SK-N-SH (cell line): ENCODE data around the gene CDCP1. TPM values are rescaled to one million over a fixed set of nuclear protein-coding genes. Genes with fewer than 3 reads are reported as not detected.

Experiments used
- CTCF ChIA-PET: fragments of 300-600, 350-600 bp; formaldehyde crosslinking; extraction: SDS; loops from one replicate; lab custom pipeline; 2021; lab: Yijun Ruan, JAX
- POLR2A ChIA-PET: fragments of 350-600 bp; sonication (Branson Sonifier 250); formaldehyde crosslinking; extraction: SDS; loops from one replicate; lab custom pipeline; 2020; ENCODE audit warnings: antibody characterized with exemption, inconsistent platforms; lab: Yijun Ruan, JAX
- DNase-seq: peaks from one replicate; pipeline ENCODE4 v3.0.0; 2012
- H2AFZ ChIP-seq: fragments of 200-600 bp; sonication (generic); 2 replicates; pipeline ENCODE4 v1.8.1; 2016; ENCODE audit warnings: antibody characterized with exemption, mild to moderate bottlenecking, low read depth
- H3F3A ChIP-seq: fragments of 200-600 bp; sonication (generic); replicated peaks from 2 replicates; pipeline ENCODE3; 2016; ENCODE audit warnings: antibody characterized with exemption, mild to moderate bottlenecking; ENCODE audit not compliant: insufficient read depth
- H3K27ac ChIP-seq, 2 experiments: fragments of 200-500 bp in 1 of 2; fragments of 200-600 bp in 1 of 2; sonication (Bioruptor generic) in 1 of 2; sonication (generic), shearing (Covaris generic) in 1 of 2; 2 replicates each; pipeline versions ENCODE4 v1.5.1 to v1.6.1; 2014 to 2016; ENCODE audit warnings: low read depth in 2 of 2, inconsistent platforms in 1 of 2, low read length in 1 of 2, mild to moderate bottlenecking in 1 of 2, mixed read lengths in 1 of 2
- H3K27me3 ChIP-seq: fragments of 200-600 bp; sonication (generic), shearing (Covaris generic); 2 replicates; pipeline ENCODE4 v1.6.1; 2016; ENCODE audit warnings: mixed run types; ENCODE audit not compliant: insufficient read depth
- H3K36me3 ChIP-seq, 2 experiments: fragments of 200-500 bp in 1 of 2; fragments of 200-600 bp in 1 of 2; sonication (Bioruptor generic) in 1 of 2; sonication (generic) in 1 of 2; replicated peaks in 1 of 2; 2 replicates each; pipeline versions ENCODE3 to v1.5.1; 2014 to 2016; ENCODE audit warnings: low read length in 1 of 2, mild to moderate bottlenecking in 1 of 2; ENCODE audit not compliant: insufficient read depth in 2 of 2, control insufficient read depth in 1 of 2
- H3K4me1 ChIP-seq, 2 experiments: fragments of 200-500 bp in 1 of 2; fragments of 200-600 bp in 1 of 2; sonication (Bioruptor generic) in 1 of 2; sonication (generic), shearing (Covaris generic) in 1 of 2; 2 replicates each; pipeline versions ENCODE4 v1.5.1 to v1.6.1; 2014 to 2016; ENCODE audit warnings: low read depth in 1 of 2, low read length in 1 of 2, mixed run types in 1 of 2; ENCODE audit not compliant: insufficient read depth in 2 of 2, control insufficient read depth in 1 of 2
- H3K4me2 ChIP-seq: fragments of 200-600 bp; sonication (generic), shearing (Covaris generic); 2 replicates; pipeline ENCODE4 v1.6.1; 2017; ENCODE audit warnings: mixed run types
- H3K4me3 ChIP-seq, 2 experiments: fragments of 200-500 bp in 1 of 2; fragments of 200-600 bp in 1 of 2; sonication (Bioruptor generic) in 1 of 2; sonication (generic), shearing (Covaris generic) in 1 of 2; 2 replicates each; pipeline versions ENCODE4 v1.5.1 to v1.8.1; 2014 to 2016; ENCODE audit warnings: low read depth in 2 of 2, inconsistent platforms in 1 of 2, low read length in 1 of 2, mild to moderate bottlenecking in 1 of 2, mixed read lengths in 1 of 2, moderate library complexity in 1 of 2
- H3K79me2 ChIP-seq: fragments of 200-600 bp; sonication (generic); 2 replicates; pipeline ENCODE4 v1.8.1; 2017; ENCODE audit warnings: mild to moderate bottlenecking; ENCODE audit not compliant: insufficient read depth
- H3K9ac ChIP-seq: fragments of 200-600 bp; sonication (generic); 2 replicates; pipeline ENCODE4 v1.6.1; 2017; ENCODE audit warnings: mixed run types
- H3K9me2 ChIP-seq: fragments of 200-600 bp; sonication (generic); 2 replicates; pipeline ENCODE4 v1.6.1; 2017; ENCODE audit warnings: mixed run types
- H3K9me3 ChIP-seq: fragments of 200-600 bp; sonication (generic); 2 replicates; pipeline ENCODE4 v1.6.1; 2017; ENCODE audit warnings: mixed run types, mild to moderate bottlenecking, moderate library complexity
- H4K20me1 ChIP-seq: fragments of 200-600 bp; sonication (generic); 2 replicates; pipeline ENCODE4 v1.6.1; 2017; ENCODE audit warnings: mild to moderate bottlenecking, mixed run types; ENCODE audit not compliant: insufficient read depth
- ELF1 ChIP-seq: IDR thresholded peaks from 2 replicates; pipeline ENCODE4 v1.4.0; 2012
- EP300 ChIP-seq, 2 experiments: IDR thresholded peaks; 2 replicates each; pipeline versions ENCODE4 v1.4.0 to v1.6.1; 2012; ENCODE audit warnings: borderline replicate concordance in 1 of 2, low read depth in 1 of 2, low read length in 1 of 2
- FOXJ3 ChIP-seq: sonication (generic); formaldehyde crosslinking; IDR thresholded peaks from 2 replicates; pipeline ENCODE4 v1.5.1; 2020; ENCODE audit warnings: mild to moderate bottlenecking, missing genetic modification reagents
- JUND ChIP-seq: IDR thresholded peaks from 2 replicates; pipeline ENCODE4 v1.4.0; 2012
- MAX ChIP-seq: IDR thresholded peaks from 2 replicates; pipeline ENCODE4 v1.4.0; 2012; ENCODE audit warnings: low read depth
- MEF2A ChIP-seq: IDR thresholded peaks from 2 replicates; pipeline ENCODE4 v1.4.0; 2012; ENCODE audit warnings: low read depth, borderline replicate concordance
- NFIC ChIP-seq: IDR thresholded peaks from 2 replicates; pipeline ENCODE4 v1.4.0; 2012; ENCODE audit warnings: borderline replicate concordance
- POLR2AphosphoS5 ChIP-seq: IDR thresholded peaks from 2 replicates; pipeline ENCODE4 v1.6.1; 2012; ENCODE audit warnings: low read depth, low read length
- RFX5 ChIP-seq: IDR thresholded peaks from 2 replicates; pipeline ENCODE4 v1.6.1; 2012; ENCODE audit warnings: mild to moderate bottlenecking, improper control_type of control experiment, low read length
- SIN3A ChIP-seq: IDR thresholded peaks from 2 replicates; pipeline ENCODE4 v1.6.1; 2012; ENCODE audit warnings: low read depth, mild to moderate bottlenecking, low read length, moderate library complexity, borderline replicate concordance
- ZBTB33 ChIP-seq: IDR thresholded peaks from 2 replicates; pipeline ENCODE4 v1.4.0; 2012; ENCODE audit warnings: low read depth, borderline replicate concordance
- WGBS: methylation state at CpG from one replicate; pipeline ENCODE4 v1.1.6; 2017; ENCODE audit warnings: low lambda C conversion rate; 5-methylcytosine and 5-hydroxymethylcytosine counted together
- polyA plus RNA-seq, 3 experiments: library from polyadenylated mRNA; depleted of rRNA; stranded (reverse); fragments of >200 nt; gene quantifications; 2 replicates each; pipeline ENCODE4 v1.2.3, GENCODE V29; 2012
- TF ChIP-seq, protein P1 (sequence below): fragments of 150-350 bp; IDR thresholded peaks from 2 replicates; pipeline ENCODE4 v1.6.1; 2017; ENCODE audit warnings: antibody characterized with exemption, low read length, low read depth, borderline replicate concordance
- TF ChIP-seq, protein P2 (sequence below): fragments of 200-600 bp; sonication (generic); IDR thresholded peaks from 2 replicates; pipeline ENCODE4 v1.6.1; 2017; ENCODE audit warnings: antibody characterized with exemption, mild to moderate bottlenecking, moderate library complexity

The CDCP1 gene
- polyA plus RNA-seq, 1 of the 3 experiments (the other 2 are of a cell fraction) = 3.6 TPM

DNA sequence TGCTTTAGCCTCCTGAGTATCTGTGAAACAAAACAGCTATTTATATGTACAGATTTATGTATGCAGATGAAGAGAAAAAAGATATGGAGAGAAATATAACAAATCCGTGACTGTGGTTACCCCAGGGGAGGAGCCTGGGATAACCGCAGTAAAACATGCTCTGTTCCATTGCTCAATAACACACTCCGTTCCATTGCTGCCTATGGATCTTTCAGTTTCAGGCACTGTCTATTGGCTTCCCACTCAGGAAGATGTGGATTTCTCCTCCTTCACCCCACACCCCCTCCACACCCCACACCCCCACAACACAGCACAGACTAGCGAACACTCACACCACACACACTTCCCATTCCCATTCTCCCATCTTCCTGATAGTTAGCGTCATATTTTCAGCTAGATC lies 47.9 kb downstream of the CDCP1 start:
- DNase-seq = no peak
- no peaks in the 10 kb centered on the region for H3K4me1 ChIP-seq
- no peaks in the 10 kb centered on the region for H4K20me1 ChIP-seq
- H3K4me3 ChIP-seq = no peak overlapping the region
- no peak overlapping the region for H3K27ac ChIP-seq
- no peaks in the 10 kb centered on the region for H3F3A ChIP-seq
- TF ChIP-seq, protein P1, sequence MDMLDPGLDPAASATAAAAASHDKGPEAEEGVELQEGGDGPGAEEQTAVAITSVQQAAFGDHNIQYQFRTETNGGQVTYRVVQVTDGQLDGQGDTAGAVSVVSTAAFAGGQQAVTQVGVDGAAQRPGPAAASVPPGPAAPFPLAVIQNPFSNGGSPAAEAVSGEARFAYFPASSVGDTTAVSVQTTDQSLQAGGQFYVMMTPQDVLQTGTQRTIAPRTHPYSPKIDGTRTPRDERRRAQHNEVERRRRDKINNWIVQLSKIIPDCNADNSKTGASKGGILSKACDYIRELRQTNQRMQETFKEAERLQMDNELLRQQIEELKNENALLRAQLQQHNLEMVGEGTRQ = no peak
- TF ChIP-seq FOXJ3 (CRISPR knock-in tag) = no peak
- TF ChIP-seq POLR2AphosphoS5 = no peak
- no peak for TF ChIP-seq ELF1
- TF ChIP-seq MAX = no peak
- TF ChIP-seq RFX5 = no peak
- TF ChIP-seq, protein P2, sequence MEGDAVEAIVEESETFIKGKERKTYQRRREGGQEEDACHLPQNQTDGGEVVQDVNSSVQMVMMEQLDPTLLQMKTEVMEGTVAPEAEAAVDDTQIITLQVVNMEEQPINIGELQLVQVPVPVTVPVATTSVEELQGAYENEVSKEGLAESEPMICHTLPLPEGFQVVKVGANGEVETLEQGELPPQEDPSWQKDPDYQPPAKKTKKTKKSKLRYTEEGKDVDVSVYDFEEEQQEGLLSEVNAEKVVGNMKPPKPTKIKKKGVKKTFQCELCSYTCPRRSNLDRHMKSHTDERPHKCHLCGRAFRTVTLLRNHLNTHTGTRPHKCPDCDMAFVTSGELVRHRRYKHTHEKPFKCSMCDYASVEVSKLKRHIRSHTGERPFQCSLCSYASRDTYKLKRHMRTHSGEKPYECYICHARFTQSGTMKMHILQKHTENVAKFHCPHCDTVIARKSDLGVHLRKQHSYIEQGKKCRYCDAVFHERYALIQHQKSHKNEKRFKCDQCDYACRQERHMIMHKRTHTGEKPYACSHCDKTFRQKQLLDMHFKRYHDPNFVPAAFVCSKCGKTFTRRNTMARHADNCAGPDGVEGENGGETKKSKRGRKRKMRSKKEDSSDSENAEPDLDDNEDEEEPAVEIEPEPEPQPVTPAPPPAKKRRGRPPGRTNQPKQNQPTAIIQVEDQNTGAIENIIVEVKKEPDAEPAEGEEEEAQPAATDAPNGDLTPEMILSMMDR = no peak
- no peak for TF ChIP-seq ZBTB33
- TF ChIP-seq NFIC = no peak
- TF ChIP-seq SIN3A = no peak
- TF ChIP-seq EP300 (IDR thresholded peaks at IDR 0.05; ENCODE audit: borderline replicate concordance in 1 of 2, low read depth in 1 of 2, low read length in 1 of 2) = no peak
- TF ChIP-seq JUND = no peak
- no peak for TF ChIP-seq MEF2A
- ChIA-PET POLR2A (no interaction called here), CTCF (interaction anchor here (0.7 to 1.4 kb wide), 3 partner anchors 10 to 56 kb away, joined by 3 to 5 read pairs (median 4); no protein-coding TSS in a partner anchor)
- 96% methylated on average over 5 of the region's 5 CpGs for WGBS
- H3K9me2 ChIP-seq = no peaks in the 10 kb centered on the region
- H3K79me2 ChIP-seq = no peaks in the 10 kb centered on the region
- H3K36me3 ChIP-seq = no peaks in the 10 kb centered on the region
- H2AFZ ChIP-seq = no peak overlapping the region
- no peak overlapping the region for H3K4me2 ChIP-seq
- no peaks in the 10 kb centered on the region for H3K9me3 ChIP-seq
- H3K27me3 ChIP-seq = no peaks in the 10 kb centered on the region
- no peak overlapping the region for H3K9ac ChIP-seq
